KMS-11 (cell line): ENCODE results near the gene SLC35F3.

Source experiments
- H2AFZ ChIP-seq: fragments of 200-600 bp; sonication (generic); 2 replicates; pipeline ENCODE4 v1.6.1; 2016; ENCODE audit warnings: antibody characterized with exemption, mixed run types, low read depth
- H3K27ac ChIP-seq: fragments of 200-600 bp; sonication (generic); 2 replicates; pipeline ENCODE4 v1.6.1; 2016; ENCODE audit warnings: mild to moderate bottlenecking, mixed run types
- H3K27me3 ChIP-seq: fragments of 200-600 bp; sonication (generic); 2 replicates; pipeline ENCODE4 v1.6.1; 2017; ENCODE audit warnings: mild to moderate bottlenecking, low read depth, mixed run types, moderate library complexity; ENCODE audit not compliant: insufficient read depth
- H3K36me3 ChIP-seq: fragments of 200-600 bp; sonication (generic); 2 replicates; pipeline ENCODE4 v1.6.1; 2017; ENCODE audit warnings: mild to moderate bottlenecking, mixed run types; ENCODE audit not compliant: insufficient read depth
- H3K4me1 ChIP-seq: fragments of 200-600 bp; sonication (generic); 2 replicates; pipeline ENCODE4 v1.6.1; 2016; ENCODE audit warnings: mild to moderate bottlenecking, low read depth, mixed run types; ENCODE audit not compliant: poor library complexity, severe bottlenecking
- H3K4me2 ChIP-seq: fragments of 200-600 bp; sonication (generic); 2 replicates; pipeline ENCODE4 v1.7.0; 2016; ENCODE audit warnings: mild to moderate bottlenecking, mixed run types
- H3K4me3 ChIP-seq: fragments of 200-600 bp; sonication (generic); IDR thresholded peaks from 2 replicates; pipeline ENCODE4 v1.6.1; 2017; ENCODE audit warnings: low read depth, low read length, mixed read lengths; ENCODE audit not compliant: insufficient read depth
- H3K79me2 ChIP-seq: fragments of 200-600 bp; sonication (generic); 2 replicates; pipeline ENCODE4 v1.6.1; 2016; ENCODE audit warnings: low read depth, mixed run types; ENCODE audit not compliant: insufficient read depth
- H3K9ac ChIP-seq: fragments of 200-600 bp; sonication (generic); 2 replicates; pipeline ENCODE4 v1.6.1; 2016; ENCODE audit warnings: mild to moderate bottlenecking, mixed run types
- H4K20me1 ChIP-seq: fragments of 200-600 bp; sonication (generic); 2 replicates; pipeline ENCODE4 v1.6.1; 2016; ENCODE audit warnings: mild to moderate bottlenecking, mixed run types; ENCODE audit not compliant: insufficient read depth
- TF ChIP-seq, protein P1 (sequence below): fragments of 200-600 bp; sonication (generic); conservative IDR thresholded peaks from 2 replicates; pipeline ENCODE4 v1.6.1; 2017; ENCODE audit warnings: low read depth, mild to moderate bottlenecking, antibody characterized with exemption, low read length, moderate library complexity, mixed read lengths

The SLC35F3 gene

DNA sequence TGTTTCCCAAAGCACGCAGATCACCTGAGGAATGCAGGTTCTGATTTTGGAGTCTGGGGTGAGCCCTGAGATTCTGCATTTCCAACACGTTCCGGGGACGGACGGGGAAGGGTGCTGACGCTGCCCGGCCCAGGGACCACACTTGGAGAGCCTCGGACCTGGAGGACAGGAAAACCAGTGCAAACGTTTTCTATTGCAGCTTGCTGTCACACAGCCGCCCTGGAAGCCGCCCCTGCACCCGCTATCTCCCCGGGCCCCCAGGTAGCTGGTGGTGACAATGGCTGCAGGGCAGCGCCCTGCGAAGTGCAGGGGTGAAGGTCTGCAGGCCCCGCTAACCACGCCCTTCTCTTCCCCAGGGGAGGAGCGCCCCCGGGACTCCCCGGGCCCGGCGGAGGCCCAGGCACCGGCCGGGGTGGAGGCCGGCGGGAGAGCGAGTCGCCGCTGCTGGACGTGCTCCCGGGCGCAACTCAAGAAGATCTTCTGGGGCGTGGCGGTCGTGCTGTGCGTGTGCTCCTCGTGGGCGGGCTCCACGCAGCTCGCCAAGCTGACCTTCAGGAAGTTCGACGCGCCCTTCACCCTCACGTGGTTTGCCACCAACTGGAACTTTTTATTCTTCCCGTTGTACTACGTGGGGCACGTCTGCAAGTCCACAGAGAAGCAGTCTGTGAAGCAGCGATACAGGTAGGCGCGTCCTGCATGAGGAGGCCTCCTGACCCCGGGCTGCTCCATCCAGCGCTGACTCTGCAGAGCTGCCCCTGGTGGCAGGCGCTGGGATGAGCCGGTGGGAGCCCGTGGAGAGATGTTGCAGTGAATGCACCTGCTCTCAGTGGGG, 326.8 kb downstream of the SLC35F3 start:
- H3K9ac ChIP-seq, result no peak overlapping the region
- H3K4me2 ChIP-seq, result no peak overlapping the region
- no peaks in the 10 kb centered on the region for H3K4me1 ChIP-seq
- H3K27ac ChIP-seq, result no peak overlapping the region
- no peak overlapping the region for H3K4me3 ChIP-seq
- TF ChIP-seq, protein P1, sequence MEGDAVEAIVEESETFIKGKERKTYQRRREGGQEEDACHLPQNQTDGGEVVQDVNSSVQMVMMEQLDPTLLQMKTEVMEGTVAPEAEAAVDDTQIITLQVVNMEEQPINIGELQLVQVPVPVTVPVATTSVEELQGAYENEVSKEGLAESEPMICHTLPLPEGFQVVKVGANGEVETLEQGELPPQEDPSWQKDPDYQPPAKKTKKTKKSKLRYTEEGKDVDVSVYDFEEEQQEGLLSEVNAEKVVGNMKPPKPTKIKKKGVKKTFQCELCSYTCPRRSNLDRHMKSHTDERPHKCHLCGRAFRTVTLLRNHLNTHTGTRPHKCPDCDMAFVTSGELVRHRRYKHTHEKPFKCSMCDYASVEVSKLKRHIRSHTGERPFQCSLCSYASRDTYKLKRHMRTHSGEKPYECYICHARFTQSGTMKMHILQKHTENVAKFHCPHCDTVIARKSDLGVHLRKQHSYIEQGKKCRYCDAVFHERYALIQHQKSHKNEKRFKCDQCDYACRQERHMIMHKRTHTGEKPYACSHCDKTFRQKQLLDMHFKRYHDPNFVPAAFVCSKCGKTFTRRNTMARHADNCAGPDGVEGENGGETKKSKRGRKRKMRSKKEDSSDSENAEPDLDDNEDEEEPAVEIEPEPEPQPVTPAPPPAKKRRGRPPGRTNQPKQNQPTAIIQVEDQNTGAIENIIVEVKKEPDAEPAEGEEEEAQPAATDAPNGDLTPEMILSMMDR, result no peak
- no peaks in the 10 kb centered on the region for H4K20me1 ChIP-seq
- no peaks in the 10 kb centered on the region for H3K27me3 ChIP-seq
- no peaks in the 10 kb centered on the region for H3K79me2 ChIP-seq
- H3K36me3 ChIP-seq, result no peaks in the 10 kb centered on the region
- no peak overlapping the region for H2AFZ ChIP-seq

DNA sequence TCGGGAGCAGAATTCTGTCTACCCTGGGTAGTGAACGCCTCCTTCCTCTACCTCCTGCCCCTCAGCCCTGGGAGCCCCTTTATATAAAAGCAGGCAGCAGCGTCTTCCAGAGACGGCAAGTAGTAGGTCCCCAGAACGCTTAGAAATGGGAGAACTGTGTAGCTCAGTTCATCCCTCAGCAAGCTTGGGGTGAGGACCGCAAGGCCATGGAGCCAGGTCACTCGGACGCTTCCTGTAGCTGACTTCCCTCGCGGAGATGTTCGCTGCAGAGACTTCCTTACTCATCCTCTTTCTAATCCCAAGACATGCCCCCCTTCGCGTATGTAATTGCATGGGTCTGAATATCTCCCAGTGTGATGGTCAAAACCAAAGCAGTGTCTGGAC, 327.4 kb downstream of the SLC35F3 start:
- no peaks in the 10 kb centered on the region for H3K36me3 ChIP-seq
- no peak overlapping the region for H3K27ac ChIP-seq
- no peaks in the 10 kb centered on the region for H3K79me2 ChIP-seq
- H2AFZ ChIP-seq, result no peak overlapping the region
- H3K4me2 ChIP-seq, result no peak overlapping the region
- H3K4me3 ChIP-seq, result no peak overlapping the region
- no peak overlapping the region for H3K9ac ChIP-seq
- H3K4me1 ChIP-seq, result no peaks in the 10 kb centered on the region
- TF ChIP-seq, protein P1, result no peak
- H3K27me3 ChIP-seq, result no peaks in the 10 kb centered on the region
- no peaks in the 10 kb centered on the region for H4K20me1 ChIP-seq

DNA sequence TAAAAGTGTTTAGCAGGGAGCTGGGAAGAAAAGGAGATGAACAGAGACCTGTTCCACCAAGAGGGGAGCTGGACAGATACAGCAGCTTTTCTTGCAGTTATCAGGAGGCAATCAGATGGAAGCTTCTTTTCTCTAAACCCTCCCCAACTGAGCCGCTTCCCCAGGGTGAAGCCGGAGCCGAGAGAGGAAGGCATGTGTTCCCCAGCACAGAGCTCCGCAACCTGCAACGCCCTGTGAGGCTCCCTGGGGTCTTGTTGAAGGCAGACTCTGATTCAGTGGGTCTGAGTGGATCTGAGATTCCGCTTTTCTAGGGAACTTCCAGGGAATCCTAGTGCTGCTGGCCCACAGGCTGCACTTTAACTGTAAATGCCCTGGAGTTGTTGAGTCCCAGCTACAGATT, 329.7 kb downstream of the SLC35F3 start:
- Histone ChIP-seq H3K4me3 (no peak overlapping the region), H3K36me3 (no peaks in the 10 kb centered on the region), H4K20me1 (no peaks in the 10 kb centered on the region), H2AFZ (no peak overlapping the region), H3K9ac (no peak overlapping the region), H3K27ac (no peak overlapping the region), H3K4me2 (no peak overlapping the region), H3K79me2 (no peaks in the 10 kb centered on the region), H3K4me1 (no peaks in the 10 kb centered on the region), H3K27me3 (no peaks in the 10 kb centered on the region)
- TF ChIP-seq, protein P1, result no peak

DNA sequence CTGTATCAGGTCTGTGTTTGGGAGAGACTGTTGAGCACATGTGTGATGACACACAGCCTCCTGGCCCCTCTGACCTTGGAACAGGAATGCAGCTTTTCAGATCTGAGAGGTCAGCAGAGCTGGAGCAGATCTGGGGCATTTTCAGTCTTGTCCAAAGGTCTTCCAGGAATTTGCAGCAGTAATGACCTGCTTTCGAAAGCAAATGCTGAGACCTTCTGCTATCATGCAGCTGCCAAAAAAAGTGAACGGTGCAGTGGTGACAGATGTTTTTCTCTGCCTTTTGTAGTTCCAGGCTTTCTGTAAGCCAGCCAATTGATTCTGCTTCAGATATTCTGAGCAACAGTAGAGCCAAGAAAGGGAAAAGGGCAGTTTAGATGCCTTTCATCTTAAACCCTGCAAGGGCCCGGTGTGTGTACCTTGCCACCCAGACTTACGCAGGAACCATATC, 331.0 kb downstream of the SLC35F3 start:
- H3K36me3 ChIP-seq, result no peaks in the 10 kb centered on the region
- TF ChIP-seq, protein P1, result no peak
- no peaks in the 10 kb centered on the region for H3K79me2 ChIP-seq
- H3K27me3 ChIP-seq, result no peaks in the 10 kb centered on the region
- no peak overlapping the region for H3K9ac ChIP-seq
- H2AFZ ChIP-seq, result no peak overlapping the region
- H3K27ac ChIP-seq, result no peak overlapping the region
- H3K4me1 ChIP-seq, result no peaks in the 10 kb centered on the region
- H4K20me1 ChIP-seq, result no peaks in the 10 kb centered on the region
- no peak overlapping the region for H3K4me2 ChIP-seq
- no peak overlapping the region for H3K4me3 ChIP-seq
